ENCODE measurements around the gene AP1S1.

Gene AP1S1

DNA sequence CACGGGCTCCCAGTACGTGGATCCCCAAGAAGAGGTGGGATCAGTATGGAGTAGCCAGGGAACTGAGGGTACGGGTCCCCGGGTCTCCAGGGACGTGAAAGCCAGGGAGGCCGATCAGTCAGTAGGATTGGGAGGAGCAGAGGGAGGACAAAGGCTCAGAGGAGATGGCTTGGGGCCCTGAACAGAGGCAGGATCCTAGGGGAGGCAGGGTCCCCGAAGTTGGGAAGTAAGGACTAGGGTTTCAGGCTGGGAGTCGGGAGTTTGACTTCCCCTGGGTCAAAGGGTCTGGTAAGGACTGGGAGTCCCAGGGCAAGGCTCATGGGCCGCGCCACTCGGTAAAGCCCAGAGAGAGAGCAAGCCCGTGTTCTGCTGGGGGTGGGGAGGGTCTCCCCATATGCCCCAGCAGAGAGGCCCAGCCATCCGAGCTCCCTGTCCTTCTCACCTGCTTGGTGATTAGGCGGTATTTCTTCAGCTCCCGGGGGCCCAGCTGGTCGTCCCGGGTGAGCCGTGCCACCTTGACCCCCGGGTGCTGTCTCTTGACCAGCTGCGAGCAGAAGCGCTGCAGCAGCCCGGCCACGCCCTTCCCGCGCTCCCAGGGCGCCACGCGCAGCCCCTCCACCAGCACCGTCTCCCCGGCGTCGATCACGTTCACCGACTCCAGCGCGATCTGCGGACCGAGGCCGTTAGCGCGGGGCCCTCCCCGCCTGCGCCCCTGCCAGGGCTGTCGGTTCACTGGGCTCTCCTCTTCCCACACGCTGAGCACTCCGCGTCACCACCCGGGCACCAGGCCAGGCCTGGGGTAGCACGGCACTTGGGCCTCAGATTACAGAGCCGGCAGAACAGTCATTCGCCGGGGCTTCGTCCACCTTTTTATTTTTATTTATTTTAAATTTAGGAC is 18.8 kb downstream of the AP1S1 start:
- no peak overlapping the region for H2BK5ac ChIP-seq (ENCODE audit: low read length)
- DNase-seq, result peak; percentile 6
- no peak overlapping the region for H3K4me3 ChIP-seq (ENCODE audit: low read length)
- H2BK120ac ChIP-seq (ENCODE audit: low read depth, low read length), result no peak overlapping the region
- H3K27ac ChIP-seq (ENCODE audit: low read depth, low read length), result no peak overlapping the region
- no peaks in the 10 kb centered on the region for H3K79me1 ChIP-seq (ENCODE audit: low read length)
- H4K5ac ChIP-seq (ENCODE audit: low read length), result no peak overlapping the region
- WGBS (ENCODE audit: extremely low coverage, insufficient coverage, low lambda C conversion rate), result no CpG with 5 or more reads among the region's 53 CpGs
- H3K36me3 ChIP-seq (ENCODE audit: control insufficient read depth, insufficient read depth, low read length), result no peaks in the 10 kb centered on the region
- H3K4me2 ChIP-seq (ENCODE audit: low read length), result no peak overlapping the region
- H2BK15ac ChIP-seq (replicated peaks; ENCODE audit: low read depth), result no peak overlapping the region
- H3K9ac ChIP-seq (ENCODE audit: low read length), result no peak overlapping the region
- no peak overlapping the region for H3K23ac ChIP-seq (ENCODE audit: low read length)
- H3K56ac ChIP-seq (ENCODE audit: low read length), result peak overlapping the region; percentile 70
- no peaks in the 10 kb centered on the region for H3K4me1 ChIP-seq (ENCODE audit: control insufficient read depth, low read depth, low read length)
- H3K18ac ChIP-seq (ENCODE audit: low read length), result no peak overlapping the region
- H2AK5ac ChIP-seq (ENCODE audit: low read length), result no peak overlapping the region
- H4K8ac ChIP-seq (ENCODE audit: low read depth, low read length), result no peak overlapping the region
- H3K27me3 ChIP-seq (ENCODE audit: insufficient read depth, low read length, poor library complexity), result peaks cover 57% of the 10 kb centered on the region
- H3K79me2 ChIP-seq (ENCODE audit: control insufficient read depth, insufficient read depth, low read length), result no peaks in the 10 kb centered on the region
- no peak overlapping the region for H3K4ac ChIP-seq (ENCODE audit: low read depth, low read length)

DNA sequence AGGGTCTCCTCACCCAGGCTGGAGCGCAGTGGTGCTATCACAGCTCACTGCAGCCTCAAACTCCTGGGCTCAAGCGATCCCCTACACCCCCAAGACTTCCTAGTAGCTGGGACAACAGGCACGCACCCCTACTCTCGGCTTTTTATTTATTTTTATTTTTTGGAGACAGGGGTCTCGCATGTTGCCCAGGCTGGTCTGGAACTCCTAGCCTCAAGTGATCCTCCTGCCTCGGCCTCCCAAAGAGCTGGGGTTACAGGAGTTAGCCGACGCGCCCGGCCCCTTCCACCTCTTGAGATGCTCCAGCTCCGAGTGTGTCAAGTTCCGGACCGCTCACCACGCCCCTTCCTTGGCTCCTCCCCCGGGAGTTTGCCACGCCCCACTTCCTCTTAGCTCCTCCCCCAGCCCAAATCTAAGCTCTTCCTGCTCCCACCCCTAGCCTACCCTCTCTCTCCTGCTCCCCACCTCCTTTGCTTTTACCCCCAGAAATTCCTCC is 19.5 kb downstream of the AP1S1 start:
- peak overlapping the region; percentile 60 for H3K56ac ChIP-seq (ENCODE audit: low read length)
- H3K27ac ChIP-seq (ENCODE audit: low read depth, low read length), result no peak overlapping the region
- H3K79me2 ChIP-seq (ENCODE audit: control insufficient read depth, insufficient read depth, low read length), result no peaks in the 10 kb centered on the region
- WGBS (ENCODE audit: extremely low coverage, insufficient coverage, low lambda C conversion rate), result no CpG with 5 or more reads among the region's 16 CpGs
- peaks cover 56% of the 10 kb centered on the region for H3K27me3 ChIP-seq (ENCODE audit: insufficient read depth, low read length, poor library complexity)
- H2BK15ac ChIP-seq (replicated peaks; ENCODE audit: low read depth), result no peak overlapping the region
- H4K5ac ChIP-seq (ENCODE audit: low read length), result no peak overlapping the region
- H3K9ac ChIP-seq (ENCODE audit: low read length), result peak overlapping the region; percentile 44
- peak overlapping the region; percentile 94 for H3K4me2 ChIP-seq (ENCODE audit: low read length)
- no peak overlapping the region for H2BK5ac ChIP-seq (ENCODE audit: low read length)
- no peaks in the 10 kb centered on the region for H3K4me1 ChIP-seq (ENCODE audit: control insufficient read depth, low read depth, low read length)
- H3K79me1 ChIP-seq (ENCODE audit: low read length), result no peaks in the 10 kb centered on the region
- H2BK120ac ChIP-seq (ENCODE audit: low read depth, low read length), result no peak overlapping the region
- no peak overlapping the region for H2AK5ac ChIP-seq (ENCODE audit: low read length)
- no peak overlapping the region for H4K8ac ChIP-seq (ENCODE audit: low read depth, low read length)
- H3K23ac ChIP-seq (ENCODE audit: low read length), result no peak overlapping the region
- no peak overlapping the region for H3K4ac ChIP-seq (ENCODE audit: low read depth, low read length)
- peak; percentile 85 for DNase-seq
- peak overlapping the region; percentile 45 for H3K4me3 ChIP-seq (ENCODE audit: low read length)
- no peak overlapping the region for H3K18ac ChIP-seq (ENCODE audit: low read length)
- H3K36me3 ChIP-seq (ENCODE audit: control insufficient read depth, insufficient read depth, low read length), result no peaks in the 10 kb centered on the region

DNA sequence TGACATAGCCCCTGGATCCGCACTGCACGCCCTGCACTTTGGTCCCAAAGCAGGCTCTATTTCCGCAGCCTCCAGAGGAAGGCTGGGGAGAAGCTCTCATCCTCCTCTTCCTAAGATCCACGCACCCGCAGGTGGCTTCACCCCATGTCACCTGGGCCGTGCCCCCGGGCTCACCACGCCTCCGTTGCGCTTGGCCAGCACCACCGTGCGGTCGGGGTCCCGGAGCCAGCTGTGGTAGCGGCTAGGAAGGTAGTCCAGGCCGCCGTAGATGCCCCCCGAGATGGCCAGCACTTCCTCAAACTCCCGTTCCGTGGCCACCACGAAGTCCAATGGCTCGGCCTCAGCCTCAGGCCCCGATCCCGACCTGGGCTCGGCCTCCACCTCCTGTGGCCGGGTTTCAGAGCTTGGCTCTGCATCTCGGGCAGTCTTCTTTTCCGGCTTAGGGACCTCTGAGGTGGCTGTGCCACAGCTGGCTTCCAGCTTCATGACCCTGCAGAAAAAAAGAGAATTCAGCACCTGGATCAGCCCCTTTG is 20.1 kb downstream of the AP1S1 start:
- Histone ChIP-seq H3K4me3 (ENCODE audit: low read length) (peak overlapping the region; percentile 45), H3K4ac (ENCODE audit: low read depth, low read length) (no peak overlapping the region), H4K5ac (ENCODE audit: low read length) (no peak overlapping the region), H2BK5ac (ENCODE audit: low read length) (no peak overlapping the region), H3K23ac (ENCODE audit: low read length) (no peak overlapping the region), H3K79me1 (ENCODE audit: low read length) (no peaks in the 10 kb centered on the region), H3K18ac (ENCODE audit: low read length) (no peak overlapping the region), H4K8ac (ENCODE audit: low read depth, low read length) (no peak overlapping the region), H3K4me2 (ENCODE audit: low read length) (peak overlapping the region; percentile 94), H3K4me1 (ENCODE audit: control insufficient read depth, low read depth, low read length) (no peaks in the 10 kb centered on the region), H2BK120ac (ENCODE audit: low read depth, low read length) (no peak overlapping the region), H2BK15ac (replicated peaks; ENCODE audit: low read depth) (no peak overlapping the region), H3K56ac (ENCODE audit: low read length) (peak overlapping the region; percentile 60), H3K9ac (ENCODE audit: low read length) (peak overlapping the region; percentile 44), H3K27me3 (ENCODE audit: insufficient read depth, low read length, poor library complexity) (peaks cover 56% of the 10 kb centered on the region), H3K36me3 (ENCODE audit: control insufficient read depth, insufficient read depth, low read length) (no peaks in the 10 kb centered on the region), H2AK5ac (ENCODE audit: low read length) (no peak overlapping the region), H3K27ac (ENCODE audit: low read depth, low read length) (no peak overlapping the region), H3K79me2 (ENCODE audit: control insufficient read depth, insufficient read depth, low read length) (no peaks in the 10 kb centered on the region)
- peak; percentile 45 for DNase-seq
- no CpG with 5 or more reads among the region's 28 CpGs for WGBS (ENCODE audit: extremely low coverage, insufficient coverage, low lambda C conversion rate)

DNA sequence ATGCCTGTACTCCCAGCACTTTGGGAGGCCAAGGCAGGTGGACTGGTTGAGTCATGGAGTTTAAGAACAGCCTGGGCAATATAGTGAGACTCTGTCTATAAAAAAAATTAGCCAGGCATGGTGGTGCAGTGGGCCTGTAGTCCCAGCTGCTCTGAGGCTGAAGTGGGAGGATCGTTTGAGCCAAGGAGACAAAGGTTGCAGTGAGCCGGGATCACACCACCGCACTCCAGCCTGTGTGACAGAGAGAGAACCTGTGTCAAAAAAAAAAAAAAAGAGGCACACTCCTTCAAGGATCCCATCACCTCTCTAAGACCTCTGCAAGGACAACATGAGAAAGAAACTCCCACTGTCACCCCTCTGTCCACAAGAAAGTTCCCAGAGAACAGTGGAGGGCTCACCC is 21.4 kb downstream of the AP1S1 start:
- Histone ChIP-seq H3K4ac (ENCODE audit: low read depth, low read length) (no peak overlapping the region), H2BK5ac (ENCODE audit: low read length) (no peak overlapping the region), H2AK5ac (ENCODE audit: low read length) (no peak overlapping the region), H2BK120ac (ENCODE audit: low read depth, low read length) (no peak overlapping the region), H3K56ac (ENCODE audit: low read length) (no peak overlapping the region), H3K4me1 (ENCODE audit: control insufficient read depth, low read depth, low read length) (no peaks in the 10 kb centered on the region), H3K27me3 (ENCODE audit: insufficient read depth, low read length, poor library complexity) (peaks cover 60% of the 10 kb centered on the region), H3K23ac (ENCODE audit: low read length) (no peak overlapping the region), H3K4me3 (ENCODE audit: low read length) (no peak overlapping the region), H3K9ac (ENCODE audit: low read length) (no peak overlapping the region), H3K4me2 (ENCODE audit: low read length) (no peak overlapping the region), H2BK15ac (replicated peaks; ENCODE audit: low read depth) (no peak overlapping the region), H3K27ac (ENCODE audit: low read depth, low read length) (no peak overlapping the region), H4K5ac (ENCODE audit: low read length) (no peak overlapping the region), H3K36me3 (ENCODE audit: control insufficient read depth, insufficient read depth, low read length) (no peaks in the 10 kb centered on the region), H4K8ac (ENCODE audit: low read depth, low read length) (no peak overlapping the region), H3K79me2 (ENCODE audit: control insufficient read depth, insufficient read depth, low read length) (no peaks in the 10 kb centered on the region), H3K18ac (ENCODE audit: low read length) (no peak overlapping the region), H3K79me1 (ENCODE audit: low read length) (no peaks in the 10 kb centered on the region)
- no peak for DNase-seq
- WGBS (ENCODE audit: extremely low coverage, insufficient coverage, low lambda C conversion rate), result no CpG with 5 or more reads among the region's 3 CpGs

DNA sequence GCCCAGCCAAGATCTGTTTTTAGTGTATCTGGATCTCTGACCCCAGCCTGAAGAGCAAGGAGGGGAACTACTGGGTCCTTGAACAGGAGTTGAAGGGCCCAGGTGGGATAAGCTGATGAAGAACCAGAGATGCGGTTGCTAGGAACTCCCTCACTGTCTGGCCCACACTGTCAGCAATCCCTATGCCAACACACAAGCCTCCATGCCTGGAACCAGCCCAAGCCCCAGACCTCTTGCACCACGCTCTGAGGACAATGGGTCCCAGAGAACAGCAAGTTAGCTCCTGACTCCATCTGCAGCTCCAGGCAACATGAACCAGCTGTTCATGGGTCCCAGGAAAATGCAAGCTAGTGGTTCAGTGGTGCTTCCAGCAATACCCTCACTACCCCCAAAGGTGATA is 23.4 kb downstream of the AP1S1 start:
- Histone ChIP-seq H3K4me3 (ENCODE audit: low read length) (no peak overlapping the region), H3K56ac (ENCODE audit: low read length) (no peak overlapping the region), H3K9ac (ENCODE audit: low read length) (no peak overlapping the region), H3K4me2 (ENCODE audit: low read length) (no peak overlapping the region), H3K79me2 (ENCODE audit: control insufficient read depth, insufficient read depth, low read length) (no peaks in the 10 kb centered on the region), H2AK5ac (ENCODE audit: low read length) (no peak overlapping the region), H2BK120ac (ENCODE audit: low read depth, low read length) (no peak overlapping the region), H4K5ac (ENCODE audit: low read length) (no peak overlapping the region), H3K4me1 (ENCODE audit: control insufficient read depth, low read depth, low read length) (peaks cover under 1% of the 10 kb centered on the region), H3K36me3 (ENCODE audit: control insufficient read depth, insufficient read depth, low read length) (no peaks in the 10 kb centered on the region), H3K23ac (ENCODE audit: low read length) (no peak overlapping the region), H4K8ac (ENCODE audit: low read depth, low read length) (no peak overlapping the region), H3K79me1 (ENCODE audit: low read length) (no peaks in the 10 kb centered on the region), H3K27me3 (ENCODE audit: insufficient read depth, low read length, poor library complexity) (peaks cover 43% of the 10 kb centered on the region), H2BK15ac (replicated peaks; ENCODE audit: low read depth) (no peak overlapping the region), H3K27ac (ENCODE audit: low read depth, low read length) (no peak overlapping the region), H3K18ac (ENCODE audit: low read length) (no peak overlapping the region), H2BK5ac (ENCODE audit: low read length) (no peak overlapping the region), H3K4ac (ENCODE audit: low read depth, low read length) (no peak overlapping the region)
- no peak for DNase-seq
- WGBS (ENCODE audit: extremely low coverage, insufficient coverage, low lambda C conversion rate), result no CpG with 5 or more reads among the region's 2 CpGs
